MCF 10A (cell line): Measurements from ENCODE around the gene ACTRT2. TPM values are rescaled to one million over a fixed set of nuclear protein-coding genes. Genes with fewer than 3 reads are reported as not detected.

Experiments
- BruUV-seq: library from RNA; stranded (reverse); fragments of 400-500 nt; replicated peaks from 2 replicates; lab custom pipeline; 2021; lab: Mats Ljungman, UMichigan
- CTCF ChIA-PET: fragments of 300-600 bp; sonication (Branson Sonifier 250); formaldehyde crosslinking; extraction: SDS; loops from one replicate; lab custom pipeline; 2021; ENCODE audit warnings: antibody characterized with exemption, inconsistent platforms; lab: Yijun Ruan, JAX
- POLR2A ChIA-PET: fragments of 300-600, 350-650 bp; sonication (Branson Sonifier 250); formaldehyde crosslinking; extraction: SDS; loops from one replicate; lab custom pipeline; 2020; ENCODE audit warnings: antibody characterized with exemption, inconsistent platforms; lab: Yijun Ruan, JAX
- DNase-seq: peaks from one replicate; pipeline ENCODE4 v3.0.0-alpha.2; 2018; ENCODE audit not compliant: unreplicated experiment
- H3K27ac Mint-ChIP-seq: one replicate; pipeline ENCODE4 v1.8.0; 2022; ENCODE audit warnings: mild to moderate bottlenecking, low read depth, mixed read lengths; ENCODE audit not compliant: unreplicated experiment
- H3K27me3 Mint-ChIP-seq: one replicate; pipeline ENCODE4 v1.8.0; 2022; ENCODE audit warnings: mixed read lengths; ENCODE audit not compliant: insufficient read depth, unreplicated experiment
- H3K36me3 Mint-ChIP-seq: one replicate; pipeline ENCODE4 v1.8.0; 2022; ENCODE audit warnings: mild to moderate bottlenecking, moderate library complexity, mixed read lengths; ENCODE audit not compliant: insufficient read depth, unreplicated experiment
- H3K4me1 Mint-ChIP-seq: one replicate; pipeline ENCODE4 v1.8.0; 2022; ENCODE audit warnings: mixed read lengths; ENCODE audit not compliant: insufficient read depth, unreplicated experiment
- H3K4me3 Mint-ChIP-seq: one replicate; pipeline ENCODE4 v1.8.0; 2022; ENCODE audit warnings: mild to moderate bottlenecking, moderate library complexity, mixed read lengths; ENCODE audit not compliant: unreplicated experiment
- H3K9me3 Mint-ChIP-seq: one replicate; pipeline ENCODE4 v1.8.0; 2022; ENCODE audit warnings: mixed read lengths; ENCODE audit not compliant: unreplicated experiment
- CTCF ChIP-seq: fragments of 200-600 bp; IDR thresholded peaks from one replicate; pipeline ENCODE4 v1.8.0; 2022; ENCODE audit warnings: antibody characterized with exemption, mild to moderate bottlenecking; ENCODE audit not compliant: unreplicated experiment
- intact Hi-C: fragments of 100-400 bp; cut with micrococcal nuclease; formaldehyde crosslinking; loops from 2 replicates; pipeline ENCODE4 v1.14.1; 2022
- total RNA-seq: library from RNA; stranded (reverse); gene quantifications from 2 replicates; pipeline ENCODE4 v1.2.3, GENCODE V29; 2022

ACTRT2 gene
- total RNA-seq, 1 experiment from 2014 or later: not detected

- H3K4me1 Mint-ChIP-seq: no peaks in the 10 kb centered on the region
- no peak for TF ChIP-seq CTCF
Observed at GRCh38 chr1:3051270-3052268, 30.3 kb downstream of the ACTRT2 start.

GRCh38 chr1:3052501-3052900 lies 31.2 kb downstream of the ACTRT2 start:
- intact Hi-C loops: no loop called here
- no peaks in the 10 kb centered on the region for H3K36me3 Mint-ChIP-seq
- ChIA-PET CTCF (no interaction called here), POLR2A (no interaction called here)
- no peak for DNase-seq
- H3K4me1 Mint-ChIP-seq: no peaks in the 10 kb centered on the region
- H3K27ac Mint-ChIP-seq: no peak overlapping the region
- peaks cover 27% of the 10 kb centered on the region for H3K9me3 Mint-ChIP-seq
- no peak for TF ChIP-seq CTCF
- BruUV-seq: no TSS peak
- no peaks in the 10 kb centered on the region for H3K27me3 Mint-ChIP-seq
- no peak overlapping the region for H3K4me3 Mint-ChIP-seq

More at GRCh38 chr1:3051270-3052268, 30.3 kb downstream of the ACTRT2 start:
- H3K36me3 Mint-ChIP-seq: no peaks in the 10 kb centered on the region
- intact Hi-C loops: no loop called here
- H3K4me3 Mint-ChIP-seq: no peak overlapping the region
- no peaks in the 10 kb centered on the region for H3K27me3 Mint-ChIP-seq
- DNase-seq: no peak
- H3K9me3 Mint-ChIP-seq: peaks cover 27% of the 10 kb centered on the region
- CTCF ChIA-PET: no interaction called here
- POLR2A ChIA-PET: no interaction called here
- no peak overlapping the region for H3K27ac Mint-ChIP-seq
- BruUV-seq: no TSS peak

GRCh38 chr1:3053366-3053980 lies 32.2 kb downstream of the ACTRT2 start:
- H3K9me3 Mint-ChIP-seq: peaks cover 35% of the 10 kb centered on the region
- intact Hi-C loops: no loop called here
- no peak overlapping the region for H3K27ac Mint-ChIP-seq
- ChIA-PET CTCF (no interaction called here), POLR2A (no interaction called here)
- no TSS peak for BruUV-seq
- no peaks in the 10 kb centered on the region for H3K36me3 Mint-ChIP-seq
- H3K4me3 Mint-ChIP-seq: no peak overlapping the region
- H3K4me1 Mint-ChIP-seq: no peaks in the 10 kb centered on the region
- no peaks in the 10 kb centered on the region for H3K27me3 Mint-ChIP-seq
- no peak for TF ChIP-seq CTCF
- no peak for DNase-seq

- Mint-ChIP-seq H3K36me3 (no peaks in the 10 kb centered on the region), H3K27ac (no peak overlapping the region), H3K4me1 (no peaks in the 10 kb centered on the region), H3K4me3 (no peak overlapping the region), H3K9me3 (peaks cover 40% of the 10 kb centered on the region), H3K27me3 (no peaks in the 10 kb centered on the region)
- no peak for DNase-seq
- ChIA-PET CTCF (no interaction called here), POLR2A (no interaction called here)
- TF ChIP-seq CTCF: no peak
- intact Hi-C loops: no loop called here
- BruUV-seq: no TSS peak
Observed at GRCh38 chr1:3053986-3054385, 32.7 kb downstream of the ACTRT2 start.
